Smooth muscle cell (in vitro differentiated cells): ENCODE data around the gene OSBPL9. TPM values are rescaled to one million over a fixed set of nuclear protein-coding genes. Genes with fewer than 3 reads are reported as not detected.

Source experiments
- DNase-seq: peaks from one replicate; lab custom pipeline; 2025; ENCODE audit not compliant: unreplicated experiment; lab: John Stamatoyannopoulos, UW
- H2AFZ ChIP-seq: fragments of 200-600 bp; sonication (generic); 2 replicates; pipeline ENCODE4 v1.6.0; 2016; ENCODE audit warnings: antibody characterized with exemption, low read depth, mild to moderate bottlenecking
- H3F3A ChIP-seq: fragments of 200-600 bp; sonication (generic); 2 replicates; pipeline ENCODE4 v1.6.0; 2017; ENCODE audit warnings: antibody characterized with exemption, low read depth
- H3K27ac ChIP-seq: fragments of 200-600 bp; sonication (generic); 2 replicates; pipeline ENCODE4 v1.5.1; 2016; ENCODE audit warnings: low read depth, mild to moderate bottlenecking
- H3K27me3 ChIP-seq: fragments of 200-600 bp; sonication (generic); 2 replicates; pipeline ENCODE4 v1.6.1; 2016; ENCODE audit warnings: low read depth, mild to moderate bottlenecking
- H3K36me3 ChIP-seq: fragments of 200-600 bp; sonication (generic); 2 replicates; pipeline ENCODE4 v1.5.1; 2016; ENCODE audit warnings: low read depth
- H3K4me1 ChIP-seq: fragments of 200-600 bp; sonication (generic); 2 replicates; pipeline ENCODE4 v1.5.1; 2016; ENCODE audit warnings: low read depth
- H3K4me2 ChIP-seq: fragments of 200-600 bp; sonication (generic); 2 replicates; pipeline ENCODE4 v1.6.0; 2016; ENCODE audit warnings: mild to moderate bottlenecking
- H3K4me3 ChIP-seq: fragments of 200-600 bp; sonication (generic); 2 replicates; pipeline ENCODE4 v1.5.1; 2016; ENCODE audit warnings: mild to moderate bottlenecking
- H3K79me2 ChIP-seq: fragments of 200-600 bp; sonication (generic); 2 replicates; pipeline ENCODE4 v1.6.0; 2016; ENCODE audit warnings: low read depth, mild to moderate bottlenecking
- H3K9ac ChIP-seq: fragments of 200-600 bp; sonication (generic); 2 replicates; pipeline ENCODE4 v1.6.0; 2016; ENCODE audit warnings: low read depth
- H3K9me3 ChIP-seq: fragments of 200-600 bp; sonication (generic); replicated peaks from 2 replicates; pipeline ENCODE4 v1.5.1; 2016; ENCODE audit warnings: low read depth
- H4K20me1 ChIP-seq: fragments of 200-600 bp; sonication (generic); 2 replicates; pipeline ENCODE4 v1.6.0; 2016; ENCODE audit warnings: low read depth
- CTCF ChIP-seq: fragments of 200-600 bp; sonication (generic); IDR thresholded peaks from 2 replicates; pipeline ENCODE4 v1.5.1; 2017; ENCODE audit warnings: borderline replicate concordance, mild to moderate bottlenecking, antibody characterized with exemption; ENCODE audit not compliant: insufficient read depth, poor library complexity, severe bottlenecking
- WGBS: methylation state at CpG from one replicate; pipeline ENCODE4 v1.1.7; 2016; ENCODE audit warnings: low lambda C conversion rate; 5-methylcytosine and 5-hydroxymethylcytosine counted together
- polyA plus RNA-seq: library from polyadenylated mRNA; unstranded; fragments of >200 nt; fragmentation: Nextera tagmentation; extraction: Ambion mirVana; gene quantifications from 2 replicates; pipeline ENCODE4 v1.2.1, GENCODE V29; 2016
- total RNA-seq: library from RNA; depleted of rRNA; stranded (reverse); fragments of >200 nt; gene quantifications from 2 replicates; pipeline ENCODE4 v1.2.3, GENCODE V29; 2014

The OSBPL9 gene
- total and polyA plus RNA-seq, 2 experiments from 2014 or later, result 66.7 to 112 TPM

- H3K79me2 ChIP-seq, result peaks cover 47% of the 10 kb centered on the region
- no peak for TF ChIP-seq CTCF
- peak overlapping the region; percentile 60 for H3K27ac ChIP-seq
- H3K4me1 ChIP-seq, result no peaks in the 10 kb centered on the region
- H3K9ac ChIP-seq, result no peak overlapping the region
- H3K4me3 ChIP-seq, result no peak overlapping the region
- no peaks in the 10 kb centered on the region for H3K27me3 ChIP-seq
- DNase-seq, result no peak
- peak overlapping the region; percentile 29 for H3K4me2 ChIP-seq
- WGBS, result 31% methylated on average over 6 of the region's 6 CpGs
- H3F3A ChIP-seq, result peaks cover 10% of the 10 kb centered on the region
- H4K20me1 ChIP-seq, result peaks cover 87% of the 10 kb centered on the region
- H2AFZ ChIP-seq, result no peak overlapping the region
- H3K36me3 ChIP-seq, result no peaks in the 10 kb centered on the region
- H3K9me3 ChIP-seq, result no peaks in the 10 kb centered on the region
Observed at GRCh38 chr1:51636764-51637522, 20.1 kb downstream of the OSBPL9 start.

GRCh38 chr1:51638350-51638749 lies 21.5 kb downstream of the OSBPL9 start:
- H3K27ac ChIP-seq, result no peak overlapping the region
- WGBS, result 93% methylated on average over 3 of the region's 3 CpGs
- no peak for TF ChIP-seq CTCF
- peaks cover 47% of the 10 kb centered on the region for H3K79me2 ChIP-seq
- no peak overlapping the region for H3K4me2 ChIP-seq
- no peak overlapping the region for H3K9ac ChIP-seq
- no peaks in the 10 kb centered on the region for H3K27me3 ChIP-seq
- H3K36me3 ChIP-seq, result no peaks in the 10 kb centered on the region
- H4K20me1 ChIP-seq, result peaks cover 73% of the 10 kb centered on the region
- H2AFZ ChIP-seq, result no peak overlapping the region
- H3F3A ChIP-seq, result peaks cover 10% of the 10 kb centered on the region
- peaks cover 13% of the 10 kb centered on the region for H3K4me1 ChIP-seq
- H3K9me3 ChIP-seq, result no peaks in the 10 kb centered on the region
- no peak overlapping the region for H3K4me3 ChIP-seq
- DNase-seq, result no peak

- 99% methylated on average over 3 of the region's 3 CpGs for WGBS
- peaks cover 11% of the 10 kb centered on the region for H3F3A ChIP-seq
- no peak overlapping the region for H3K4me3 ChIP-seq
- H3K4me1 ChIP-seq, result peaks cover 13% of the 10 kb centered on the region
- H3K27ac ChIP-seq, result no peak overlapping the region
- DNase-seq, result no peak
- peaks cover 47% of the 10 kb centered on the region for H3K79me2 ChIP-seq
- TF ChIP-seq CTCF, result no peak
- no peak overlapping the region for H2AFZ ChIP-seq
- H3K36me3 ChIP-seq, result no peaks in the 10 kb centered on the region
- no peak overlapping the region for H3K9ac ChIP-seq
- H4K20me1 ChIP-seq, result peaks cover 61% of the 10 kb centered on the region
- no peaks in the 10 kb centered on the region for H3K9me3 ChIP-seq
- no peaks in the 10 kb centered on the region for H3K27me3 ChIP-seq
- no peak overlapping the region for H3K4me2 ChIP-seq
Observed at GRCh38 chr1:51639694-51640093, 22.8 kb downstream of the OSBPL9 start.

GRCh38 chr1:51641096-51641495 lies 24.2 kb downstream of the OSBPL9 start:
- 95% methylated on average over 2 of the region's 2 CpGs for WGBS
- H4K20me1 ChIP-seq, result peaks cover 55% of the 10 kb centered on the region
- no peak overlapping the region for H3K4me2 ChIP-seq
- H3K4me1 ChIP-seq, result peaks cover 13% of the 10 kb centered on the region
- H3K9me3 ChIP-seq, result no peaks in the 10 kb centered on the region
- DNase-seq, result no peak
- H2AFZ ChIP-seq, result no peak overlapping the region
- H3K27ac ChIP-seq, result no peak overlapping the region
- H3K4me3 ChIP-seq, result no peak overlapping the region
- TF ChIP-seq CTCF, result no peak
- no peak overlapping the region for H3K9ac ChIP-seq
- no peaks in the 10 kb centered on the region for H3K27me3 ChIP-seq
- peaks cover 18% of the 10 kb centered on the region for H3F3A ChIP-seq
- no peaks in the 10 kb centered on the region for H3K36me3 ChIP-seq
- peaks cover 59% of the 10 kb centered on the region for H3K79me2 ChIP-seq
